CD4-positive, alpha-beta memory T cell (primary cell): ENCODE results near the gene FAM222A. TPM values are rescaled to one million over a fixed set of nuclear protein-coding genes. Genes with fewer than 3 reads are reported as not detected.

Experiments
- CTCF ChIA-PET: fragments of 350-600 bp; sonication (Branson Sonifier 250); formaldehyde crosslinking; loops from one replicate; lab custom pipeline; 2021; ENCODE audit warnings: inconsistent platforms; ENCODE audit not compliant: partially characterized antibody; lab: Charles Lee
- POLR2A ChIA-PET: fragments of 350-600 bp; sonication (Branson Sonifier 250); formaldehyde crosslinking; loops from one replicate; lab custom pipeline; 2021; ENCODE audit not compliant: partially characterized antibody; lab: Charles Lee
- DNase-seq, 5 donors: peaks; one replicate each; pipeline versions ENCODE4 v3.0.0 to v3.0.0-alpha.2; 2020 to 2022; ENCODE audit warnings: mixed read lengths in 1 of 5
- H3K27ac ChIP-seq: one replicate; pipeline ENCODE4 v1.7.0; 2013; ENCODE audit warnings: low read depth, low read length
- H3K27me3 ChIP-seq: 2 replicates; pipeline ENCODE4 v1.7.0; 2013; ENCODE audit warnings: mild to moderate bottlenecking, low read length, moderate library complexity; ENCODE audit not compliant: insufficient read depth
- H3K36me3 ChIP-seq: 2 replicates; pipeline ENCODE4 v1.7.0; 2013; ENCODE audit warnings: mild to moderate bottlenecking, low read length, moderate library complexity; ENCODE audit not compliant: insufficient read depth
- H3K4me1 ChIP-seq: 2 replicates; pipeline ENCODE4 v1.7.0; 2013; ENCODE audit warnings: mild to moderate bottlenecking, low read length, moderate library complexity; ENCODE audit not compliant: insufficient read depth
- H3K4me3 ChIP-seq, 2 donors: one replicate each; pipeline ENCODE4 v1.7.0; 2013; ENCODE audit warnings: low read length in 2 of 2, mild to moderate bottlenecking in 1 of 2
- H3K9me3 ChIP-seq, 2 donors: one replicate each; pipeline ENCODE4 v1.7.0; 2013; ENCODE audit warnings: low read length in 2 of 2, control low read depth in 1 of 2; ENCODE audit not compliant: control insufficient read depth in 1 of 2
- H3K27ac Mint-ChIP-seq, 7 donors: one replicate each; pipeline ENCODE4 v1.8.0; 2020 to 2021; ENCODE audit warnings: mixed read lengths in 7 of 7, mild to moderate bottlenecking in 6 of 7, inconsistent platforms in 3 of 7, moderate library complexity in 3 of 7
- H3K27me3 Mint-ChIP-seq, 2 donors: one replicate each; pipeline ENCODE4 v1.8.0; 2020 to 2021; ENCODE audit warnings: mixed read lengths in 2 of 2
- H3K36me3 Mint-ChIP-seq, 2 donors: one replicate each; pipeline ENCODE4 v1.8.0; 2020 to 2021; ENCODE audit warnings: mixed read lengths in 2 of 2, inconsistent platforms in 1 of 2, mild to moderate bottlenecking in 1 of 2
- H3K4me1 Mint-ChIP-seq, 4 donors: one replicate each; pipeline ENCODE4 v1.8.0; 2020 to 2021; ENCODE audit warnings: mixed read lengths in 4 of 4, mild to moderate bottlenecking in 1 of 4
- H3K4me3 Mint-ChIP-seq, 8 donors: one replicate each; pipeline ENCODE4 v1.8.0; 2020 to 2021; ENCODE audit warnings: mixed read lengths in 8 of 8, mild to moderate bottlenecking in 7 of 8, moderate library complexity in 6 of 8, inconsistent platforms in 3 of 8
- H3K9me3 Mint-ChIP-seq, 8 donors: one replicate each; pipeline ENCODE4 v1.8.0; 2020 to 2021; ENCODE audit warnings: mixed read lengths in 8 of 8, mild to moderate bottlenecking in 5 of 8, inconsistent platforms in 3 of 8, moderate library complexity in 1 of 8
- intact Hi-C: fragments of 100-400 bp; cut with micrococcal nuclease; formaldehyde crosslinking; loops from one replicate; pipeline ENCODE4 v1.15.1; 2023
- polyA plus RNA-seq, 2 donors: library from polyadenylated mRNA; unstranded; fragments of 300-500 nt; fragmentation: Illumina TruSeq; gene quantifications; one replicate each; pipeline ENCODE4 v1.2.3, GENCODE V29; 2021
- total RNA-seq, 2 experiments: library from RNA; stranded (reverse); gene quantifications; one replicate each; pipeline ENCODE4 v1.2.3, GENCODE V29; 2021

FAM222A gene
- total and polyA plus RNA-seq, 4 experiments from 2014 or later = 0.25 to 0.69 (median 0.55) TPM; not detected in 1

DNA sequence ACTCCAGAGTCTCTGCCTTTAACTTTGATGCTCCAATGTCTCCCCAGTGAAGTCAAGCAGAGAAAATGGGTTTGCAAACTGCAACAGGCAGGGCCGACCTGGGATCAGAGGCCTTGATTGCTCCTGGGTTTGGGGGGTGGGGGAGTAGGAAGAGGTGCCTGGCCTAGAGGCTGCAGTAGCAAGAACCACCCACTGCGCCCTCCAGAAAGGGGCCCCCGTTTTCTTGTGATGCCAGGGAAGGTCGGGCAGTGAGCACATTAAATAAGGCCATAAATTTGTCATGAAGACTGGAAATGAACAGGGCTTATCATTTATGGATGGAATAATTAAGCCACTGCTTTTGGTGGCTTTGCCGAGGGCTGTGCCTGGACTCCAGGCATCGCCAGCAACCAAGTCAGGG, 38.2 kb upstream of the FAM222A start:
- Histone ChIP-seq H3K9me3 (no peaks in the 10 kb centered on the region), H3K27me3 (no peaks in the 10 kb centered on the region), H3K27ac (no peak overlapping the region), H3K36me3 (no peaks in the 10 kb centered on the region), H3K4me3 (no peak overlapping the region), H3K4me1 (no peaks in the 10 kb centered on the region)
- intact Hi-C loops = no loop called here
- no peak for DNase-seq
- no peaks in the 10 kb centered on the region for H3K9me3 Mint-ChIP-seq
- H3K36me3 Mint-ChIP-seq = no peaks in the 10 kb centered on the region
- POLR2A ChIA-PET = no interaction called here
- CTCF ChIA-PET = no interaction called here
- H3K4me3 Mint-ChIP-seq = no peak overlapping the region
- peaks cover 0 to 8% of the 10 kb centered on the region in 2 donors for H3K27me3 Mint-ChIP-seq
- H3K27ac Mint-ChIP-seq = no peak overlapping the region
- H3K4me1 Mint-ChIP-seq = no peaks in the 10 kb centered on the region

DNA sequence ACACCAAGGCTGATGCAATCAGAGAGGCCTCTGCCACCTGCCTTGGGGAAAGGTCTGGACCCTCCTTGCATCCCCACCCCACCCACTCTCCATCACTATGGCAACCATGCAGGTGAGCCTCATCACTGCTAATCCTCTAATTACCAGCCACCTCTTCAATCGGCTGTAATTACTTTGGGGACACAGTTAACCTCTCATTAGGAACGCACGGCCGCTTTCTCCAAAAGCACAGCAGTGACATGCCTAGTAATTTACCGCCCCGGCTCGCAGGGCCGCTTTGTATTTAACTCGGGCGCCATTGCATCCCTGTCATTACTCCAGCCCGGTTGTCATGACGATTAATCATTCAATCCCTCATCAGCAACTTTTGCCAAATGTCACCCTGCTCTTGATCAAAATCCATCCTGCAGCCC, 36.3 kb upstream of the FAM222A start:
- H3K9me3 Mint-ChIP-seq = no peaks in the 10 kb centered on the region
- no peak overlapping the region for H3K27ac Mint-ChIP-seq
- POLR2A ChIA-PET = no interaction called here
- H3K27me3 Mint-ChIP-seq = peaks cover 1 to 12% of the 10 kb centered on the region in 2 donors
- intact Hi-C loops = no loop called here
- Histone ChIP-seq H3K27me3 (no peaks in the 10 kb centered on the region), H3K9me3 (no peaks in the 10 kb centered on the region), H3K36me3 (no peaks in the 10 kb centered on the region), H3K27ac (no peak overlapping the region), H3K4me3 (no peak overlapping the region), H3K4me1 (no peaks in the 10 kb centered on the region)
- no peaks in the 10 kb centered on the region for H3K4me1 Mint-ChIP-seq
- CTCF ChIA-PET = no interaction called here
- no peak for DNase-seq
- H3K4me3 Mint-ChIP-seq = no peak overlapping the region
- no peaks in the 10 kb centered on the region for H3K36me3 Mint-ChIP-seq

DNA sequence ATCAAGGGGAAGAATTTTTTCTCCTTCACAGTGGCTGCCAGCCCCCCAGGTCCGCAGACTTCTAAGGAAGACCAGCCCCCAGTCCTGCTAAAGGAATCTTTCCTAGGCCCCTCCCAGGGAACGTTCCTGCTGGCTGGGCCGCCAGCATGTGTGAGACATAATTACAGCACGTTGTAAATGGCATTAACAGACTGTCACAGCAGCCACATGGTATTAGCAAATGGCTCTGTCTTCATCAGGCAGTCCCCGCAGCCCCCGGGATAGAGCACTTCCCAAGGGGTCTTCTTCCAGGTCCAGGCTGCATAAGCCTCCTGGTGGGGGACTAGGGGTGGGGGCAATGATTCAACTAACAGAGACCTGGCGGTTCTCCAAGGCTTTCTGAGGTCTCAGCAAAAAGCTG, 34.9 kb upstream of the FAM222A start:
- ChIA-PET POLR2A (no interaction called here), CTCF (no interaction called here)
- Histone ChIP-seq H3K36me3 (no peaks in the 10 kb centered on the region), H3K9me3 (no peaks in the 10 kb centered on the region), H3K27ac (no peak overlapping the region), H3K4me1 (no peaks in the 10 kb centered on the region), H3K27me3 (no peaks in the 10 kb centered on the region), H3K4me3 (no peak overlapping the region)
- Mint-ChIP-seq H3K9me3 (peaks cover 0 to 3% (median 0%) of the 10 kb centered on the region in 8 donors), H3K27me3 (peaks cover 6 to 16% of the 10 kb centered on the region in 2 donors), H3K4me3 (no peak overlapping the region), H3K4me1 (no peaks in the 10 kb centered on the region), H3K36me3 (no peaks in the 10 kb centered on the region), H3K27ac (no peak overlapping the region)
- intact Hi-C loops = no loop called here
- no peak for DNase-seq

DNA sequence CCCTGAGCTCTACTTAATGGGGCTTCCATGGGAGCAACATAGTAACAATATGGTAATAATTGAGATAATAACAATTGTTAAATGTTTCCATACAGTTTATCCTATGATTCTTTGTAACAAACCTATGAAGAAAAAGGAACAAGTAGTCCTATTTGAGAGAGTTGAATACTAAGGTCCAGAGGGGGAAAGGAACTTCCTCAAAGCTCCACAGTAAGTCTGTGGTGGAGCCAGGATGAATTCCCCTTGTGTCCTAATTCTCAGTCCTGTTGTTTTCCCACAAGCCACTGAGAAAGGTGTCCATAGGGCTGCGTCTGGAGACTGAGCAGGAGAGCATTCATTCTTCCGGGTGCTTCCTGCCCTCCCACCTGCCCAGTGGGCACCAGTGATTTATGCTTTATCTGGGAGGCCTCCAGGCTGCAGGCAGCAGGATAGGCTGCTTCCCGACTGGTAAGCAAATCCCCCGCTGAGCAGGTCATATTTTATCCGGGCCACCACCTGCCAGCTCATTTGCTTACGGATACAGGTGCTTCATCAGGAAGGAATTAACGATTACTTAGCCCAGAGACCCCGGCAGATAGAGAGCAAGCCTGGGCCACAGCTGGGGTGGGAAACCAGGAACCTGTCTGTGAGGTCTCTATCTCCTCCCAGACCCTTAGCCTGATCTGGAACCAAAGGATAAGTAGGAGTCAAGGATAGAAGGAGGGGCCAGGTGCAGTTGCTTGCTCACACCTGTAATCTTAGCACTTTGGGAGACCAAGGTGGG, 33.9 kb upstream of the FAM222A start:
- Histone ChIP-seq H3K9me3 (no peaks in the 10 kb centered on the region), H3K27ac (no peak overlapping the region), H3K36me3 (no peaks in the 10 kb centered on the region), H3K4me3 (no peak overlapping the region), H3K4me1 (no peaks in the 10 kb centered on the region), H3K27me3 (no peaks in the 10 kb centered on the region)
- ChIA-PET CTCF (no interaction called here), POLR2A (no interaction called here)
- DNase-seq = no peak
- Mint-ChIP-seq H3K9me3 (peaks cover 0 to 3% (median 0%) of the 10 kb centered on the region in 8 donors), H3K36me3 (no peaks in the 10 kb centered on the region), H3K27ac (no peak overlapping the region), H3K27me3 (peaks cover 8 to 16% of the 10 kb centered on the region in 2 donors), H3K4me3 (no peak overlapping the region), H3K4me1 (no peaks in the 10 kb centered on the region)
- intact Hi-C loops = no loop called here

DNA sequence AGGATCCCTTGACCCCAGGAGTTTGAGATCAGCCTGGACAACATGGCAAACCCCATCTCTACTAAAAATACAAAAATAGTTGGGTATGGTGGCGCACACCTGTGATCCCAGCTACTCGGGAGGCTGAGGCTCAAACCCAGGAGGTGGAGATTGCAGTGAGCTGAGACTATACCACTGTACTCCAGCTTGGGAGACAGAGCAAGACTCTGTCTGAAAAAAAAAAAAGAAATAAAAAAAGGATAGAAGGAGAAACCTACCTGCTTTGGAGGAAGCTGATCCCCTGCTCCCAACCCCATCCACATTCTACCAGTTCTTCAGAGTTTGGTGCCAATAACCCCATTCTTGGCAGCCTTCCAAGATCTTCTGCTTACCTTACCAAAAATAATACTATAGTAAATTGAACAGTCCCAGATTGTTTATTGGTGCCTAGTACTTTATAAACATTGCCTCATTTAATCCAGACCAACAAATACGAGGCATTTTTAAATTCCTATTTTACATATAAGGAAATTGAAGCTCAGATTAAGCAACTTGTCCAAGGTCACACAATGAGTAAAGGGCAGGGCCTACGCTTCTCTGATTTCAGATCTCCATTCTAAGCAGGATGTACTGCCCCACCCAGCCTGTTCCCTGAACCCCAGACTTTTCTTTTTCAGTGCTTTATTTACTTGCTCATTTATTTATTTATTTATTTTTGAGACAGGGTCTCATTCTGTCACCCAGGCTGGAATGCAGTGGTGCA, 33.2 kb upstream of the FAM222A start:
- no peak overlapping the region for H3K4me3 Mint-ChIP-seq
- H3K27ac ChIP-seq = no peak overlapping the region
- no peaks in the 10 kb centered on the region for H3K9me3 ChIP-seq
- peaks cover 8 to 16% of the 10 kb centered on the region in 2 donors for H3K27me3 Mint-ChIP-seq
- ChIA-PET CTCF (interaction anchor here (1.2 kb wide), 1 partner anchor 8 kb away, joined by 3 read pairs; no protein-coding TSS in a partner anchor), POLR2A (no interaction called here)
- peaks cover 0 to 3% (median 0%) of the 10 kb centered on the region in 8 donors for H3K9me3 Mint-ChIP-seq
- H3K4me1 ChIP-seq = no peaks in the 10 kb centered on the region
- H3K36me3 ChIP-seq = no peaks in the 10 kb centered on the region
- no peaks in the 10 kb centered on the region for H3K36me3 Mint-ChIP-seq
- H3K27ac Mint-ChIP-seq = no peak overlapping the region
- no peak for DNase-seq
- H3K27me3 ChIP-seq = no peaks in the 10 kb centered on the region
- intact Hi-C loops = no loop called here
- H3K4me1 Mint-ChIP-seq = no peaks in the 10 kb centered on the region
- no peak overlapping the region for H3K4me3 ChIP-seq

DNA sequence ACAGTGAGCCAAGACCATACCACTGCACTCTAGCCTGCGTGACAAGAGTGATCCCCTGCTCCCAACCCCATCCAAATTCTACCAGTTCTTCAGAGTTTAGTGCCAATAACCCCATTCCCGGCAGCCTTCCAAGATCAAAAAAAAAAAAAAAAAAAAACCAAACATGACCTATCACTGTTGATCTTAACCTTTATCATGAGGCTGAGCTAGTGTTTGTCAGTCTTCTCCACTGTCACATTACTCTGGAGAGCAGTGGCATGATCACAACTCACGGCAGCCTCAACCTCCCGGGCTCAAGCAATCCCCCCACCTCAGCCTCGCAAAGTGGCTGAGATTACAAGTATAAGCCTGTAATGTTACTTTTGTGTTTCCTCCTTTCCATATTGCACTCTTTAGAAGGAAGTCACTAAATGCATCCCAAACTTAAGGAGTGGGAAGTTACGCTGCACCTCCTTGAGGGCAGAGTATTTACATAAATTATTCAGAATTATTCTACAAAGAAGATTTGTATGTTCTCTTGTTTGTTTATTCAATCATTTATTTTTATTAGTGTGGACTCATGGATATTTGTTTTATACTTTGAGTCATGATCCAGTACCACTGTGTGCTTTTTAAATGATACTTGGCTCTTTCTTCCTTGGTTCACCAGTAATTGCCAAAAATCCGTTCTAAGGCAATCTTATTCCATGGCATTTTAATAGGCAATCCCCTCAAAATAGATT, 31.5 kb upstream of the FAM222A start:
- POLR2A ChIA-PET = no interaction called here
- intact Hi-C loops = no loop called here

DNA sequence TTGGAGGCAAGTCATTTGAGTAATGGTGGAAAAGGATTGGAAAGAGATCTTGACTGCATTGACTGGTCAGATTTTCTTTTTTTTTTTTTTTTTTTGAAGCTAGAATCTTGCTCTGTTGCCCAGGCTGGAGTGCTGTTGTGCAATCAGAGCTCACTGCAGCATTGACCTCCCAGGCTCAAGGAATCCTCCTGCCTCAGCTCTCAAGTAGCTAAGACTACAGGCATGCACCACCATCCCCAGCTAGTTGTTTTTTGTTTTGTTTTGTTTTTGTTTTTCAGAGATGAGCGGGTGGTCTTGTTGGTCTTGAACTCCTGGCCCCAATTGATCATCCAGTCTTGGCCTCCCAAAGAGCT, 30.9 kb upstream of the FAM222A start:
- Mint-ChIP-seq H3K4me1 (no peaks in the 10 kb centered on the region), H3K9me3 (peaks cover 0 to 3% (median 0%) of the 10 kb centered on the region in 8 donors), H3K27me3 (peaks cover 10 to 11% of the 10 kb centered on the region in 2 donors), H3K4me3 (no peak overlapping the region), H3K36me3 (no peaks in the 10 kb centered on the region), H3K27ac (no peak overlapping the region)
- intact Hi-C loops = no loop called here
- Histone ChIP-seq H3K9me3 (no peaks in the 10 kb centered on the region), H3K4me3 (no peak overlapping the region), H3K36me3 (no peaks in the 10 kb centered on the region), H3K27me3 (no peaks in the 10 kb centered on the region), H3K27ac (no peak overlapping the region), H3K4me1 (no peaks in the 10 kb centered on the region)
- POLR2A ChIA-PET = no interaction called here
- CTCF ChIA-PET = no interaction called here
- DNase-seq = no peak

More for the DNA sequence above, 31.5 kb upstream of the FAM222A start:
- Histone ChIP-seq H3K4me1 (no peaks in the 10 kb centered on the region), H3K27me3 (no peaks in the 10 kb centered on the region), H3K27ac (no peak overlapping the region), H3K36me3 (no peaks in the 10 kb centered on the region), H3K9me3 (no peaks in the 10 kb centered on the region), H3K4me3 (no peak overlapping the region)
- Mint-ChIP-seq H3K9me3 (peaks cover 0 to 3% (median 0%) of the 10 kb centered on the region in 8 donors), H3K4me3 (no peak overlapping the region), H3K36me3 (no peaks in the 10 kb centered on the region), H3K27ac (no peak overlapping the region), H3K4me1 (no peaks in the 10 kb centered on the region), H3K27me3 (peaks cover 10 to 12% of the 10 kb centered on the region in 2 donors)
- CTCF ChIA-PET = no interaction called here
- DNase-seq = no peak
